HFF-Myc (cell line): Measurements from ENCODE around the gene RAD17.

Experiments
- DNase-seq: peaks from one replicate; pipeline ENCODE4 v3.0.0-alpha.2; 2011; ENCODE audit warnings: low read depth; ENCODE audit errors: extremely low read depth
- H3K4me3 ChIP-seq: replicated peaks from 2 replicates; pipeline ENCODE4 v1.5.1; 2011; ENCODE audit warnings: low read depth, mild to moderate bottlenecking, control low read depth, low read length
- CTCF ChIP-seq: IDR thresholded peaks from 2 replicates; pipeline ENCODE4 v1.5.1; 2012; ENCODE audit warnings: mild to moderate bottlenecking, low read depth, low read length, control low read depth; ENCODE audit errors: missing control alignments

Gene RAD17

GRCh38 chr5:69404659-69405330 lies 35.2 kb downstream of the RAD17 start:
- H3K4me3 ChIP-seq = no peak overlapping the region
- no peak for TF ChIP-seq CTCF
- no peak for DNase-seq

- H3K4me3 ChIP-seq = no peak within 1 kb of the TSS
- DNase-seq = no peak
- TF ChIP-seq CTCF = no peak
These were observed 45.4 kb downstream of the RAD17 start, which contains the start of gene MARVELD2 for GRCh38 chr5:69414885-69415583. Gene MARVELD2, plus strand, starts transcription at chr5:69415116. Its CDS starts 4,270 bp downstream, at chr5:69419386.

GRCh38 chr5:69415584-69415958 lies 46.0 kb downstream of the RAD17 start:
- H3K4me3 ChIP-seq = no peak overlapping the region
- DNase-seq = no peak
- no peak for TF ChIP-seq CTCF

- no peak for TF ChIP-seq CTCF
- H3K4me3 ChIP-seq = no peak overlapping the region
- no peak for DNase-seq
These were observed 46.6 kb downstream of the RAD17 start for GRCh38 chr5:69416180-69416579.

- DNase-seq = no peak
These were observed 47.1 kb downstream of the RAD17 start for GRCh38 chr5:69416699-69417098.

GRCh38 chr5:69418554-69418953 lies 48.9 kb downstream of the RAD17 start:
- DNase-seq = no peak
- no peak overlapping the region for H3K4me3 ChIP-seq
- no peak for TF ChIP-seq CTCF

More at GRCh38 chr5:69416699-69417098, 47.1 kb downstream of the RAD17 start:
- H3K4me3 ChIP-seq = no peak overlapping the region
- TF ChIP-seq CTCF = no peak
